ENCODE results near the gene THOC6.

GRCh38 chr16:3001316-3001715, 22.5 kb upstream of the THOC6 start:
- TF ChIP-seq POLR2A (IDR thresholded peaks at IDR 0.05) (no peak), CTCF (IDR thresholded peaks at IDR 0.05) (no peak), EP300 (IDR thresholded peaks at IDR 0.05) (no peak)

All from ovary (tissue), 3 donors.